ENCODE data around the gene SPON1.

The SPON1 gene

GRCh38 chr11:14054116-14055107 is 91.9 kb downstream of the SPON1 start:
- no peak for TF ChIP-seq CTCF (IDR thresholded peaks at IDR 0.05; ENCODE audit: borderline replicate concordance, insufficient read depth, low read depth, low read length)

GRCh38 chr11:14055936-14056335 is 93.4 kb downstream of the SPON1 start:
- TF ChIP-seq CTCF (IDR thresholded peaks at IDR 0.05; ENCODE audit: borderline replicate concordance, insufficient read depth, low read depth, low read length), result no peak
- no peak overlapping the region for H3K4me3 ChIP-seq (ENCODE audit: low read depth, low read length)

More at GRCh38 chr11:14054116-14055107, 91.9 kb downstream of the SPON1 start:
- H3K4me3 ChIP-seq (ENCODE audit: low read depth, low read length), result no peak overlapping the region

GRCh38 chr11:14058061-14058460 is 95.5 kb downstream of the SPON1 start:
- no peak for TF ChIP-seq CTCF (IDR thresholded peaks at IDR 0.05; ENCODE audit: borderline replicate concordance, insufficient read depth, low read depth, low read length)

GRCh38 chr11:14059491-14059890 is 97.0 kb downstream of the SPON1 start:
- no peak for TF ChIP-seq CTCF (IDR thresholded peaks at IDR 0.05; ENCODE audit: borderline replicate concordance, insufficient read depth, low read depth, low read length)
- H3K4me3 ChIP-seq (ENCODE audit: low read depth, low read length), result no peak overlapping the region

More at GRCh38 chr11:14058061-14058460, 95.5 kb downstream of the SPON1 start:
- H3K4me3 ChIP-seq (ENCODE audit: low read depth, low read length), result no peak overlapping the region

- TF ChIP-seq CTCF (IDR thresholded peaks at IDR 0.05; ENCODE audit: borderline replicate concordance, insufficient read depth, low read depth, low read length), result no peak
These were observed 99.2 kb downstream of the SPON1 start for GRCh38 chr11:14061721-14062120.

GRCh38 chr11:14065141-14065540 is 102.6 kb downstream of the SPON1 start:
- H3K4me3 ChIP-seq (ENCODE audit: low read depth, low read length), result no peak overlapping the region
- no peak for TF ChIP-seq CTCF (IDR thresholded peaks at IDR 0.05; ENCODE audit: borderline replicate concordance, insufficient read depth, low read depth, low read length)

More at GRCh38 chr11:14061721-14062120, 99.2 kb downstream of the SPON1 start:
- H3K4me3 ChIP-seq (ENCODE audit: low read depth, low read length), result no peak overlapping the region

GRCh38 chr11:14065681-14066080 is 103.2 kb downstream of the SPON1 start:
- no peak for TF ChIP-seq CTCF (IDR thresholded peaks at IDR 0.05; ENCODE audit: borderline replicate concordance, insufficient read depth, low read depth, low read length)

More at GRCh38 chr11:14065681-14066080, 103.2 kb downstream of the SPON1 start:
- H3K4me3 ChIP-seq (ENCODE audit: low read depth, low read length), result no peak overlapping the region

All from GM12875 (cell line).